NCI-H1105 treated with DMSO at 0.1 percent for 48 hours (cell line): ENCODE data around the gene PKIB.

Experiments used
- DNase-seq: peaks from one replicate; lab custom pipeline; 2025; lab: John Stamatoyannopoulos, UW

PKIB gene

DNA sequence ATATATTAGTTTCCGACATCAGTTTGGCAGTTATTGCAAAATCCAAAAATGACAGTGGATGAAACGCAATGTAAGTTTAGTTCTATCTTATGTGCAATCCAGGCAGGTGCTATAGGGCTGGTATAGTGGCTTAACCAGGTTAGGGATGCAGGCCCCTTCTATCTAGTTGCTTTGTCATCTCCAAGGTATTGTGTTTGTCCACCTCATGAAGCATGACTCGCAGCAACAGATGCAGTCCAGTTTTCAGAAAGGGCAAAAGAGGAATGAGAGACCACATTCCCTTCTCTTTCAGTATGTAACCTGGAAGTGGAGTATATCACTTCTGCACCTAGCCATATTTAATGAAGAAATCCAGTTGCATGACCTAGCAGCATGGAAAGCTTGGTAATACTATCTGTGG, 59.7 kb downstream of the PKIB start:
- DNase-seq, result no peak

GRCh38 chr6:122671251-122671650, 61.0 kb downstream of the PKIB start:
- DNase-seq, result no peak

DNA sequence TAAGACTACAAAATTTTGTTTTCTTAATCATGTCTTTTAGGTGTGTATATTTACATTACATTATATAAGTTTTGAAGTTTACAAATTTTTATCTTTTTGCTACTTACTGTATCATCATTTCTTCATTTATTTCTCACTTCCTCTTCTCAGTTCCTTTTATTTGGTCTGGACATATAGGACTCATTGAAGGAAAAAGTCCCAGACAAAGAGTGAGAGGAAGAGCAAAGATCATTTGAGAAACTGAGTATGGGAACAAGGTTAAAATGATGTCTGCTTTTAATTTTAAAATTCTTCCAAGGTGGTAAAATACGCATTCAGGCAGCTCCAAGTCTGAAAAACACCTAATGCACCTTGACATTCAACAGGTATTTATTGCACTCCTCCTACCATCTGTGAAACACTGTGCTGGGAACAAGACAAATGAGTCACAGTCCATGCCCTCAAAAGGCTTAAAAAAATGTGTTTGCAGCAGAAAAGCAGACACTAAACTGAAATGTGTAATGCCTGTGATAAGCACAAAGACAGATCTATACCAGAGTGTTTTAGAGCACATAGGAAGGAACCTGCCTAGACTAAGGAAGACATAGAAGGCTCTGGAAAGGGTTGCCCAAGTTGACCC, 63.2 kb downstream of the PKIB start:
- DNase-seq, result no peak

DNA sequence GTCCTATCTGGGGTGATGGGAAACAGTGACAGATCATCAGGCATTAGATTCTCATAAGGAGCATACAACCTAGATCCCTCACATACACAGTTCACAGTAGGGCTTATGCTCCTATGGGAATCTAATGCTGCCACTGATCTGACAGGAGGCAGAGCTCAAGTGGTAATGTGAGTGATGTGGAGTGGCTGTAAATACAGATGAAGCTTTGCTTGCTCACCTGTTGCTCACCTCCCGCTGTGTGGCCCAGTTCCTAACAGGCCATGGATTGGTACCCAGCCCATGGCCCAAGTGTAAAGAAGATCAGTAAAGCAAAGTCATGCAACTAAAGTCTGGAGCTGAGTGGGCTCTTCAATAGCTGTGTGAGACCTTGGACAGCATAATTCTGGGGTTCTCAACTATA, 65.9 kb downstream of the PKIB start:
- DNase-seq, result no peak

DNA sequence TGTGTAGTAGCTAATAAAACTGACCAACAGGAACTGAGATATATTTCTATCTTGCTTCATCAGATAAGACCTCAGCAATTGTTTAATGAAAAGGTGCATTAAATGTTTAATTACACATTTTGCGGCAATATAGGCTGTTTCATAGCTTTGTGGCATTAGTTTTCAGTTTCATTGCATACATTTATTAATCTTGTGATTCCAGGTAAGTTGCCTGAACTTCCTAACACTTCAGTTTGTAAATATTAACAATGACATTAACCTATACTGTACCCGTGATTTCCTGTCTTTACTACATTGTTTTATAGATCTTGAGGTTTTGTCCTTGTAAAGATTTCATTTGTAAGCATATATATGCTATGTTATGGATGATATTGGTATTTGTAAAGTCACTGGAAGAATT, 66.5 kb downstream of the PKIB start:
- no peak for DNase-seq

DNA sequence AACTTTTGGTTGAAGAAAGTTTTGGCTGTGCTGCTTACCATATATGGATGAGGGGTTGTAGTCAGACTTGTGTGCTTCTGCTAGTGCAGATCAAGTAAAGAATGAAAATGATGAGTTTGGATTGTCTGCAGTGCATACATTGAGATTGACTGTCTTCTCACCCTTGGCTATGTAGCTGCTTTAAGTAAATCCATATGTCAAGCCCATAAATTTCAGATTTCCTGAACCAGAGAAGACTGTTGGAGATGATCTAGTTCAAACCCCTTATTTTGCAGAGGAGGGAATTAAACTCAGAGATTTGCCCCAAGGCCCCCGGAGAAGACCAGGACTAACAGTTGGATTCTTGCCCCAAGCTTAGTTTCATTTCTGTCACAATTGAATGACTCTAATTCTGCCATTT, 67.2 kb downstream of the PKIB start:
- no peak for DNase-seq

DNA sequence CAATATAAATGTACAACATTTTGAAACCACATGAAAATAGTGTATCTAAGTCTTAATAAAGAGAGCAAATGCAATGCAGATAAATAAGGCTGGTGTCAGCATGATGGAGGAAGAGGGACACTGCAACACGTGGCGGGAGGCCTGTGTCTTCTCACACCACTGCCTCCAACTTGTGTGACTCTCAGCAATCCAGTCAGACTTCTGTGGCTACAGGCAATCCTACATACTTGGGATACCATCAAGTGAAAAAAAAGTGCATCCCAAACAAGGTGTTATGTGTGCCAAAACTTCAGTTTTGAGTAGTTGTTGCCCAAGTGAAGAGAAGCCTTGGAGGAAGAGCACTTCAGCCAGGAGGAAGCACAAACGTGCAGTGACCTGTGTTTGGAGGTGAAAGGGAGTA, 68.6 kb downstream of the PKIB start:
- no peak for DNase-seq

DNA sequence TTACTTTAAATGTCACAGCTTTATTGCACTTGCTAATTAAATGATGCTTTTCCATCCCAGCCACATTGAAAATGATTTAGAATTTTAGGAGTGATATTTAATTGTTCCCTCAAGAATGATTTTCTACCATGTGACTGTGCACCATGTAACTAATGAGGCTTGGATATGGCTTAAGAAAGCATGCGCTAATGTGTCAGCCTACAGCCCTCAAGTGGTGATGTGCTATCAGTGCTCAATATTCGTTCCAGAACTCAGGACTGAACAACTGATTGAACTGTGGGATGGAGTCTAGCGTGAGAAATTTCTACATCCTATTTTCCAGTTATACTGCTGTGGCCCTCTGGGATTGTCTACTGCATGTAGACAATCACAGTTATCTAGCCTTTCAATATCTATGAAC, 71.5 kb downstream of the PKIB start:
- no peak for DNase-seq

GRCh38 chr6:122683989-122684651, 73.9 kb downstream of the PKIB start:
- no peak for DNase-seq

DNA sequence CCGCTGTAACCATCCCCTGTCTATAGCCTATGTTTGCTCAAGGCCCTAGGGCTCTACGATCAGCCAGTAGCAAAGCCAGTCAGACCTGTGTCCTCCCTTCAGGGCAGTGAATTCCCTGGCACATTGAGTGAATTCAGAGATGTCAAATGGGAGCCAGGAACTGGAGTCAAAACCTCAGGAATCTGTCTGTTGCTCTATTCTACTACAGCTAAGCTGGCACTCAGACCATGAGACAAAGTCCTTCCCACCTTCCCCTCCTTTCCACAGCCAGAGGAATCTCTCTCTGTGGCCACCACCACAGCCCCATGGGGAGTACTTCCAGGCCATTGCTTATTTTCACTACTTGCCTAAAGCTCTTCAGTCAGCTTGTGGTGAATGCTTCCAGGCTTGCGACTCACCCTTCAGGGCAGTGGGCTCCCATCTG, 82.0 kb downstream of the PKIB start:
- no peak for DNase-seq

DNA sequence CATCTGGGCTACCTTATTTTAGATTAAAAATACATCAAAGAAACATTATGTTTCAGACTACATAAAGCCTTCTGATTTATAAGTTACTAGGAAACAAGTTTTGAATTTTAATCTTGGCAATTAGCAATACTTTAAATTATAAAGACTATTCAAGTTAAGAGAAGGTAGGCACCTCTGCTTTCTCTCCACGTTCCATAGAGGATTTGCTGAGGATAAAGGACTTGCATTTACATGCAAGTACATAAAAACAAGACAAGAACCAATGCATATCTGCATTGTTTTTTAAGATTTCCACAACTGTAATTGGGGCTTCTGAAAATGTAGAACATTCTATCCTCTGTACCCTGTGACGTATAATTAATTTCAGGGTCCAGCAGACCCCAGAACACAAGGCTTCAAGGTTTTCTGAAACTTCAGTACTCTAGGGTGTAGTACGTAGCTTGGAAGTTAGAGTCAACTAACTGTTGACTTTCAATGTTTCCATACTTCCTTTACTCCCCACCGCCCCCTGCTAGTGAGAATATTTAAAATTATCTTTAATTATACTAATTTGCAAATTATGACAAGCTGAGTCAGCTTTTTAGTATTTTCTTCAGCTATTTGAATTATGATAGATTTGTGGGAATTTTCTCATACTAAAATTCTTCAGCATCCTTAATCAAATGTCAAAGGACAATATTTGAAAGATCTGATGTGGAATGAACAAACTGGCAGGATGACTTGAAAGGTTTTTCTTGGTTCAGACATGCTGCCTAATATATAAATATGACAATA, 82.8 kb downstream of the PKIB start:
- DNase-seq, result no peak

DNA sequence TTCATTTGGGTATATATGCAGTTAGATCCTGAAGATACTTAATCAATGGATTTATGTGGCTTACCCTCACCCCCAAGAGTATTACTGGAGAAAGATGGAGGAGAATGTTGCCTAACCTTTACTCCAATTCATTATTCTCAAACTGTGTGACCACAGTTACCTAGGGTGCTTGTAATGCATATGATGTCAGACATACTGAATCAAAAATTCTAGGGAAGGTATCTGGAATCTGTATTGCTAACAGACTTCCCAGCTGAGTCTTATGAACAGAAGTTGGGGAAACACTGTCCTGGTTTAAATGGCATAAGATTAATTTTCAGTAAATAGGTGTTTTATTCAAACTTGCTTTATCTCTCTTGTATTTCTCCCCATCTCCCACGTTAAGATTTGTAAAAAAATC, 83.9 kb downstream of the PKIB start:
- DNase-seq, result no peak

- no peak for DNase-seq
These were observed 84.4 kb downstream of the PKIB start for GRCh38 chr6:122694602-122695001.

DNA sequence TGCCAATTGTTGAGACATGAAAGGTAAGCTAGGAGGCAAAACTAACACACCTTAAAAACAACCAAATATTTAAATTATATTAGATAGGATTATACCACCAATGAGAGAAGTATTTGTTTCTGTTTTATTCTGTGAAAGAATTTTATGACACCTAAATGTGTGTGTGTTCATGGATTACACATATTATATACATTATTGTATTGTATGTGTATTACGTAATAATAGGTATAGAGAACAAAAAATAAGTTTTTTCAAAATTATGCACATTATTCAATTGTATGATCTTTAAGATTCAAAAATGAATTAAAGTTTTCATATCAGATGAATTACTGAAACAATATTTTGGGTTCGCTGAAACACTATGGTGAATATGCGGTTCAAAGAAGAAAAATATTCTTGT, 85.0 kb downstream of the PKIB start:
- DNase-seq, result no peak

GRCh38 chr6:122696079-122696478, 85.9 kb downstream of the PKIB start:
- DNase-seq, result no peak

DNA sequence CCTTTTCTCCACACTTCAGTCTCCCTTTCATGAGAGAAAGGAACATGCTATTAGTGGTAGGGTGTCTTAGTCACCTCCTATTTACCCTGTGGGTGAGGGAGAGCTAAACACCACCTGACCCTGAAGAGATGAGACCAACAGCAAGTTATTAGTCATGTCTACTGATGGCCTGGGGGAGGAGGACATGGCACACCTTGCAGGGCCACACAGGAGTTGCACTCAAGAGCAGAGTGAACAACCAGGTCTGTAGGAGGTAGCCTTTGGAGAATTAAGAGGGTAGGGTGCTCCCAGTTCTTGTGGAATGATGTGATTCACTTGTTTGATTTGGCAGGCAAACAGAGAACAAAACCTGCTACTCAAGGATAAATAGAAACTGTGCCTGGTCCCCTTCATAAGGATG, 86.6 kb downstream of the PKIB start:
- DNase-seq, result no peak

DNA sequence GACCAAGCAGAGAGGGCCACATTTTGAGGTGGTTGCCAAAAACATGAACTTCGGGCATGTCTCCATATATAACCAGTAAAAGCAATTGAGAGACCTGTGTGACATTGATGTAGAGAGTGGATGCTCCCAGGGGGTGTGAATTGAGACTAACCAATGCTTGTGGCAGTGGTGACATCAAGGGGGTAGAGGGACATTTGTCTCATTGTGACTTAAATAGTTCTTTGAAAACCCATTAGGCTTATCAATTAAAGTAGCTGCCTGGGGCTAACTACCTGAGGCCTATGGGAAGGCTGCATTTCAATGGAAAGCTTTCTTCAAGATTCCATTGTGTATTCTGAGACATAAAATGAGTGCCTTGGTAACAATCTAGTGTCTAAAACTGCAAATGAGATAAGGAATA, 87.3 kb downstream of the PKIB start:
- DNase-seq, result no peak

- DNase-seq, result no peak
These were observed 91.5 kb downstream of the PKIB start for GRCh38 chr6:122701666-122702065.

- DNase-seq, result no peak
These were observed 92.6 kb downstream of the PKIB start for GRCh38 chr6:122702841-122703240.

DNA sequence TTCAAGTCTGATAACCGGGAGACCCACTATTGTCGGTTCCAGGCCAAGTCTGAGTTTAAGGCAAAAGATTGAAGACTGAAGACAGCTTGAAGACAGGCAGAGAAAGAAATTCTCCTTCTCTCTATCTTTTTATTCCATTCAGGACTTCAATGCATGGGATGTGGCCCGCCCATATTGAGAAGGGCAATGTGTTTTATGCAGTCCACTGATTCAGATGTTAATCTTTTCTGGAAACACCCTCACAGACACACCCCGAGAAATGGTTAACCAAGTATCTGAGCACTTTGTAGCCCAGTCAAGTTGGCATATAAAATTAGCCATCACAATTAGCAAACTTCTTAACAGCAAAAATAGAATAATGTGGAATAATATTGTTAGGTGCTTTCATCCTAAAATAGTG, 93.9 kb downstream of the PKIB start:
- DNase-seq, result no peak

- no peak for DNase-seq
These were observed 99.8 kb downstream of the PKIB start for GRCh38 chr6:122709922-122710512.

DNA sequence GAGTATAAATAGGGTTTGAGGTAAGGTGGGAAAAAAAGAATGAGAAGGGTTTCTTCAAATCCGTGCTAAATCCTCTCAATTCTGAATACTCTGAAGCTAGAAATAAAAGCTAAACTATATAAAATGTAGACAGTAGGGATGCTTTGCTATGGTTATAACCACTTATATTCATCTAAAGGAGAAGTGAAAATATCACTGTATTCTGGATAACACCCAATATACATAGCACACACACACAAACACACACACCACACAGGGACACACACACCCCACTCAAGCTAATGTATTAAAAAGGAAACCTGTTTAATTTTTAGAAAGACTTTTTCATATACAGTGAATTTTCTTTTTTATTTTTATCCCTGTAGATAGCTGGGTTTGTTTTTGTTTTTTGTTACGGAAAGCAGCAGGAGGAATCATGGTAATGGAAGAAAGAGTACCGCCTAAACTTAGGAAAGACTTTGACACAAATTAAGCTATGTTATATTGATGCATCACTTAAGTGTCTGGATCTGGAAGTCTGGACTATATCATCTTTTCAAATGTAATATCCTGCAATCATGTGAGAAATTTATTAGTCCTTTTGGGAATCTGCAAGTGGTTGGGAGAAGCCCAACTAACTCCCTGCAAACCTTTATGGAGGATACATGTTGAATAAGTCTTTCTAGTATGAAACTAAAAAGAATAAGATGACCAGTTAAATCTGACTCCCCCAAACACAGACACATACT, 100.9 kb downstream of the PKIB start:
- DNase-seq, result no peak
